ENCODE measurements around the gene VIT. TPM values are rescaled to one million over a fixed set of nuclear protein-coding genes. Genes with fewer than 3 reads are reported as not detected.

VIT gene
- total RNA-seq, 6 experiments from 2014 or later: not detected

GRCh38 chr2:36702781-36703180 lies 6.3 kb downstream of the VIT start:
- TF ChIP-seq CTCF (IDR thresholded peaks at IDR 0.05) (no peak), POLR2A (IDR thresholded peaks at IDR 0.05) (no peak)
- peak in 1 of 4 donors; percentile 26 for ATAC-seq
- WGBS (ENCODE audit: insufficient coverage, low coverage, low lambda C conversion rate, missing lambda C conversion rate): 17% methylated on average over 1 of the region's 3 CpGs

GRCh38 chr2:36704475-36705150 lies 8.1 kb downstream of the VIT start:
- no peaks in the 10 kb centered on the region for H3K4me1 ChIP-seq
- no peak overlapping the region for H3K27ac ChIP-seq
- no peak overlapping the region for H3K4me3 ChIP-seq
- DNase-seq (no peak), ATAC-seq (no peak)
- TF ChIP-seq CTCF (IDR thresholded peaks at IDR 0.05) (no peak), POLR2A (IDR thresholded peaks at IDR 0.05) (no peak)
- H3K36me3 ChIP-seq: no peaks in the 10 kb centered on the region
- 71% methylated on average over 6 of the region's 6 CpGs for WGBS (ENCODE audit: insufficient coverage, low coverage, low lambda C conversion rate, missing lambda C conversion rate)
- no peaks in the 10 kb centered on the region for H3K27me3 ChIP-seq
- H3K9me3 ChIP-seq: no peaks in the 10 kb centered on the region
- intact Hi-C loops (cut with DNase I): no loop called here

More at GRCh38 chr2:36702781-36703180, 6.3 kb downstream of the VIT start:
- Histone ChIP-seq H3K4me1 (no peaks in the 10 kb centered on the region), H3K36me3 (no peaks in the 10 kb centered on the region), H3K4me3 (no peak overlapping the region), H3K27me3 (no peaks in the 10 kb centered on the region), H3K9me3 (no peaks in the 10 kb centered on the region), H3K27ac (no peak overlapping the region)
- no peak for DNase-seq
- intact Hi-C loops (cut with DNase I): no loop called here

GRCh38 chr2:36705326-36706020 lies 9.0 kb downstream of the VIT start:
- Histone ChIP-seq H3K36me3 (no peaks in the 10 kb centered on the region), H3K9me3 (no peaks in the 10 kb centered on the region), H3K4me1 (no peaks in the 10 kb centered on the region), H3K27me3 (no peaks in the 10 kb centered on the region), H3K4me3 (no peak overlapping the region), H3K27ac (no peak overlapping the region)
- WGBS (ENCODE audit: insufficient coverage, low coverage, low lambda C conversion rate, missing lambda C conversion rate): 72% methylated on average over 8 of the region's 9 CpGs
- DNase-seq (no peak), ATAC-seq (no peak)
- intact Hi-C loops (cut with DNase I): no loop called here
- TF ChIP-seq CTCF (IDR thresholded peaks at IDR 0.05) (no peak), POLR2A (IDR thresholded peaks at IDR 0.05) (no peak)

- TF ChIP-seq CTCF (IDR thresholded peaks at IDR 0.05) (no peak), POLR2A (IDR thresholded peaks at IDR 0.05) (no peak)
- ATAC-seq: no peak
- no peaks in the 10 kb centered on the region for H3K4me1 ChIP-seq
- DNase-seq: no peak
- H3K27ac ChIP-seq: no peak overlapping the region
- H3K27me3 ChIP-seq: no peaks in the 10 kb centered on the region
- no peaks in the 10 kb centered on the region for H3K36me3 ChIP-seq
- intact Hi-C loops (cut with DNase I): no loop called here
- 55% methylated on average over 5 of the region's 5 CpGs for WGBS (ENCODE audit: insufficient coverage, low coverage, low lambda C conversion rate, missing lambda C conversion rate)
- H3K4me3 ChIP-seq: no peak overlapping the region
- H3K9me3 ChIP-seq: no peaks in the 10 kb centered on the region
Measured at GRCh38 chr2:36706021-36706876, 9.7 kb downstream of the VIT start.
